GM10266 (cell line): ENCODE results near the gene FAM83B.
"Not testable (repeated sequence)": the region's sequence is repeated elsewhere in the genome, so short reads cannot be mapped to it uniquely, and the experiment has no call there.

Source experiments
- DNase-seq: peaks from one replicate; pipeline ENCODE4 v3.0.0; 2012; ENCODE audit errors: extremely low spot score
- CTCF ChIP-seq: IDR thresholded peaks from 2 replicates; pipeline ENCODE4 v1.5.1; 2012; ENCODE audit warnings: mild to moderate bottlenecking, low read depth; ENCODE audit not compliant: control insufficient read depth, insufficient read depth; ENCODE audit errors: missing control alignments

Gene FAM83B

GRCh38 chr6:54846243-54846856, at the start of gene FAM83B:
FAM83B (plus strand) TSS chr6:54846771; CDS start chr6:54870247, 23,476 bp downstream.
- TF ChIP-seq CTCF = no peak

GRCh38 chr6:54796918-54797317, 49.7 kb upstream of the FAM83B start:
- not testable (repeated sequence) for DNase-seq

More at GRCh38 chr6:54846243-54846856, at the start of gene FAM83B:
- DNase-seq = no peak

GRCh38 chr6:54800050-54800600, 46.4 kb upstream of the FAM83B start:
- DNase-seq = no peak
- TF ChIP-seq CTCF = no peak

- DNase-seq = no peak
- no peak for TF ChIP-seq CTCF
These were observed 45.3 kb upstream of the FAM83B start for GRCh38 chr6:54801244-54801643.

- no peak for DNase-seq
- TF ChIP-seq CTCF = no peak
These were observed 44.9 kb upstream of the FAM83B start for GRCh38 chr6:54801669-54802068.

- DNase-seq = no peak
- TF ChIP-seq CTCF = no peak
These were observed 43.6 kb upstream of the FAM83B start for GRCh38 chr6:54802775-54803634.

GRCh38 chr6:54805077-54805476, 41.5 kb upstream of the FAM83B start:
- TF ChIP-seq CTCF = no peak

More at GRCh38 chr6:54805077-54805476, 41.5 kb upstream of the FAM83B start:
- no peak for DNase-seq
